Cardiac fibroblast (primary cell): Measurements from ENCODE around the gene GADD45A.

Source experiments
- DNase-seq, 2 donors: peaks; one replicate each; pipeline versions ENCODE4 v3.0.0 to v3.0.0-alpha.2; 2010; ENCODE audit warnings: low read depth in 2 of 2
- H3K4me3 ChIP-seq, 2 donors: replicated peaks in 1 of 2; 1 replicate in 1 of 2; 2 replicates in 1 of 2; pipeline ENCODE4 v1.5.1; 2011; ENCODE audit warnings: low read depth in 2 of 2, low read length in 2 of 2, mild to moderate bottlenecking in 2 of 2, moderate library complexity in 1 of 2
- TF ChIP-seq, protein P1 (sequence below): IDR thresholded peaks from one replicate; pipeline ENCODE4 v1.5.1; 2011; ENCODE audit warnings: low read depth, mild to moderate bottlenecking, low read length, inconsistent platforms

GADD45A gene

DNA sequence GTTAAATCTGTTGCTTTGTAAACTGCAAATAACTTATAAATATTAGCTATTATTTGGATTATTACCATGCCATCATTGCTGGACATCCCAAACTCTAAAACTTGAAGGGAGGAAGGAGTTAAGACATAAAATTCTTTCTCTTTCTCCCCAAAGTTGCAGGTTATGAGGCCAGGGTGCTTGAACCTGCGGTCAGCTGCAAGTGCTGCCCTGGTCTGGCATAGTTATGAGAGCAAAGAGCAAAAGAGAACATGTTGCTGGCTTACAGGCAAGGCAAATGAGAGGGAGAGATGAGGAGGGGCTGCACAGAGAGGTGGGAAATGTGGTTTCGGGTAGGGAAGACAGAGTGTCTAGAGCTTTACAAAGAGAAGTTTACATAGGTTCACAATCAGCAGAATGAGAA, 30.8 kb downstream of the GADD45A start:
- DNase-seq: no peak
- no peak overlapping the region for H3K4me3 ChIP-seq
- TF ChIP-seq, protein P1, sequence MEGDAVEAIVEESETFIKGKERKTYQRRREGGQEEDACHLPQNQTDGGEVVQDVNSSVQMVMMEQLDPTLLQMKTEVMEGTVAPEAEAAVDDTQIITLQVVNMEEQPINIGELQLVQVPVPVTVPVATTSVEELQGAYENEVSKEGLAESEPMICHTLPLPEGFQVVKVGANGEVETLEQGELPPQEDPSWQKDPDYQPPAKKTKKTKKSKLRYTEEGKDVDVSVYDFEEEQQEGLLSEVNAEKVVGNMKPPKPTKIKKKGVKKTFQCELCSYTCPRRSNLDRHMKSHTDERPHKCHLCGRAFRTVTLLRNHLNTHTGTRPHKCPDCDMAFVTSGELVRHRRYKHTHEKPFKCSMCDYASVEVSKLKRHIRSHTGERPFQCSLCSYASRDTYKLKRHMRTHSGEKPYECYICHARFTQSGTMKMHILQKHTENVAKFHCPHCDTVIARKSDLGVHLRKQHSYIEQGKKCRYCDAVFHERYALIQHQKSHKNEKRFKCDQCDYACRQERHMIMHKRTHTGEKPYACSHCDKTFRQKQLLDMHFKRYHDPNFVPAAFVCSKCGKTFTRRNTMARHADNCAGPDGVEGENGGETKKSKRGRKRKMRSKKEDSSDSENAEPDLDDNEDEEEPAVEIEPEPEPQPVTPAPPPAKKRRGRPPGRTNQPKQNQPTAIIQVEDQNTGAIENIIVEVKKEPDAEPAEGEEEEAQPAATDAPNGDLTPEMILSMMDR: no peak

DNA sequence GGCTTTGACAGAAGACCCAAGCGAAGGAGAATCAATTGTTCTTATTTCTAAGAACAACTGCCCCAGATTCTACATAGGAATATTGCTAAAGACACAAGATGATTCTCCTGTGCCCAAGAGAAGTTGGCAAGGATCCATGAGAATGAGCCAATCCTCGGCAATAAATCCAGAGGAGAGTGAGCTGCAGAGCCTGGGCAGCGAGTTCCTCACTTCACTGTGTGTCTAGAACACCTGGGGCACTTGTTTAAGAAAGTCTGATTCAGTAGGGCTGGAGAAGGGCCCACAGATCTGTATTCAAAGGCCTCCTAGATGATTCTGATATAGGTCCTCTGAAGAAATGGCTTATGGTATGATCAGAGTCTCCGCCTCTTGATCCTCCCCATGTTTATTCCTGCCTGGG, 31.8 kb downstream of the GADD45A start:
- DNase-seq: peak; percentile 61 to 64
- TF ChIP-seq, protein P1: no peak
- no peak overlapping the region for H3K4me3 ChIP-seq

DNA sequence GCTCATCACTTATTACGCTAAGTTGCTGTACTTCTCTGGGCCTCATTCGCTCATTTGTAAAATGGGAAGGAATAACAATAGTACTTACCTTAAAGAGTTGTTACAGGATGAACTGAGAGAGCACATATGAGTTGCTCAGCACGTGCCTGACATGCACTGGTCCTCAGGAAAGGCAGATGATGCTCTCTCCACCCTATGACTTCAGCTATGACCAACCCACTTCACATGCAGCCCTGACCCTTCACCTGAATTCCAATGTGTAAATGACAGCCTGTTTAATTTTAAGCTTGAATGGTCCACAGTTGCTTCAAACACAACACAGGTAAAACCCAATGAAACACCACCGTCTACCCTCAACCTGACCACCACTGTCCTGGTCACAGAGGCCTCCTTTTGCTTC, 32.9 kb downstream of the GADD45A start:
- TF ChIP-seq, protein P1: no peak
- peak in 1 of 2 donors; percentile 45 for DNase-seq
- H3K4me3 ChIP-seq: no peak overlapping the region

DNA sequence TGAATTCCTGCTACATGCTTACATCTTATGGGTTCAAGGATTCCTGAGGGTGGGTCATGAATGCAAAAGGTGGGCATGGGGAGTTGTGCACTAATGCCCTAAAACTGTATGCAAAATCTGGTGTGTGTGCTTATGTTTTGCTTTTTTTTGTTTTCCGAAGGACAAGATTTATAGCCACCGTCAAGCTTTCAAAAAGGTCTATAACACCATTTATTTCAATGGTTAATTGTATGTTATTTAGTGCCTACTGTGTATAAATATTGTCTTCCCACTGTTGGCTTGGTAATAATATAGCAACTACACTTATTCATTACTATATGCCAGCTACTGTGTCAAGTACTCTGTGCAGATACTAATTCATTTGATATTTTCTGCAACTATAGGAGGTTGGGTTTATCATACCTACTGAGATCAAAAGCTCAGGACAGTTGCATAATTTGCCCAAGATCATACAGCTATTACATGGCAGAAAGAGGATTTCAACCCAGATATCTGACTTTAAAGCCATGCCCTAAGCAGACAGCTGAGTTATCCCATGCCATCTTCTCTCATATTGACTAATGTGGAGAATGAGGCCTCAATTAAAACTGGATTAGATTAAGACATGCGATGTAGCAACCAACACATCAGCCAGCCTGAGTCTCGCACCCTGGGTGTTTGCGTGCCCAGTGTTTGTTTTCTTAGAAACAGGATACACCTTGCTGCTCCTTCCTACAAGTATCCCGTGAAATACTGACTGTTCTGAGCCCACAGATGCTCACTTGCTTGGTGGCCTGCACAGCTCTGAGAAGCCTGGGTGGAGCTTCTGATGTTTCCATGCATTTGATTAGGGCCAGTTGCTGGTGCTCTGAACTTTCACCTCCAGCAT, 34.6 kb downstream of the GADD45A start:
- H3K4me3 ChIP-seq: no peak overlapping the region
- TF ChIP-seq, protein P1: no peak
- no peak for DNase-seq

DNA sequence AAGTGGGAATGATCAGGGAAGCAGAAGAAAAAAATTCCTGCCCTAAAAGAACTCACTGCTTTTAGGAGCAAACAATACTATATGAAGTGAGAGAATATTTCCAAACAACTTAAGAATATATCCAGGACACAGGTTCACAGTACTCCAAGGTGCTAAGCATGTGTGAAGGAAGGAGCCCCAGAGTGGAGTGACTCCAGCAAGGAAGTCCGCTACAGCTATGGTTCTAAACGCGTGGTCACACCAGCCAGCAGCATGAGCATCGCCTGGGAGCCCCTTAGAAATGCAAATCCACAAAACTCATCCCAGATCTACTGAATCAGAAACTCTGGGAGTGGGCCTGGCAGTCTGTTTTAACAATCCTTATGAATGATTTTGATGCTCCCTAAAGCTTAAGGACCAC, 36.1 kb downstream of the GADD45A start:
- no peak overlapping the region for H3K4me3 ChIP-seq
- TF ChIP-seq, protein P1: no peak
- no peak for DNase-seq

DNA sequence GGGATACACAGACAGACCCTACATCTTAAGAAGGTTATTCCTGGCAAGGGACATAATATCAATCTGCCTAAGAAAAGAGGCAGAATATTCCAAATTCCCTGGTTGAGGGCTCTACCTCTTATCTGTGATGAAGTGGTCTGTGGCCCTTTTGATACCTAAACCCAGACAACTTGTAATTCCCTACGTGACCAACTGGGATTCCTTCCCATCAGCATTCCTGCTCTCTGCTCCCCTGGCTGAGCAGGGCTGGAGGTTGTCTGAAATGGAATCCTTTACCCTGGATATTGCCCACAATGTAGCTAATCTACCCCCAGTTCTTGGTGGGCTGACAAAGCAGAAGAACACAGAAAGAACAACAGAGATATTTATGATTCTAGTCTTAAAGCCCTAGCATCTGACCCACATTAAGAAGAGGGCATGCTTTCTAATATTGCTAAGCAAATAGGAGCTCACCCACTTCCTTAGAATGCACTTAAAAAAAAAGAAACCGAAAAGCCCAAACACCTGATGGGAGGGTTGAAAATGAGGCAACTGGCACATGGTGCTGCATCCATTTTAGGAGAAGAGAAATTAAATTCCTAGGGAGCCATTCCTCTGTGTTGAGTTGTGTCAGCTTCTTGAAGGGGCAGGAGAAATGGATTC, 36.8 kb downstream of the GADD45A start:
- TF ChIP-seq, protein P1: no peak
- no peak for DNase-seq
- no peak overlapping the region for H3K4me3 ChIP-seq
